Gastroesophageal sphincter (tissue), 3 donors: ENCODE measurements around the gene ECE2.

ENCODE experiments used
- CTCF ChIP-seq, 4 experiments: fragments of 200-600 bp in 2 of 4; fragments of 450-650 bp in 2 of 4; sonication (generic) in 1 of 4; IDR thresholded peaks; one replicate each; pipeline ENCODE4 v1.5.1; 2017 to 2019; ENCODE audit warnings: antibody characterized with exemption in 4 of 4, mild to moderate bottlenecking in 2 of 4, moderate library complexity in 2 of 4
- POLR2A ChIP-seq, 2 donors: fragments of 450-650 bp; IDR thresholded peaks; one replicate each; pipeline ENCODE4 v1.6.1; 2017; ENCODE audit warnings: antibody characterized with exemption in 2 of 2, mild to moderate bottlenecking in 2 of 2, moderate library complexity in 1 of 2

DNA sequence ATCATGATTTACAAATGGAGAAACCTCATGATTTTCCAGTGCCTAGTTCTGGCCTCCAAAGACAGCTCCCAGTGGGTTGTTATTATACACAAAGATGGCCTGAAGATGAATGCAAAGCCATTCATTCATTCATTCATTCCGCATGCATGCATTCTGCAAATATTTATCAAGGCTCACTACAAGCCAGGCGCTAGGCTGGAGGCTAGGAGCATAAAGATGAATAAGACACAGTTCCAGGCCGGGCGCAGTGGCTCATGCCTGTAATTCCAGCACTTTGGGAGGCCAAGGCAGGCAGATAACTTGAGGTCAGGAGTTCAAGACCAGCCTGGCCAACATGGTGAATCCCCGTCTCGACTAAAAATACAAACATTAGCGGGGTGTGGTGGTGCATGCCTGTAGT, 20.8 kb downstream of the ECE2 start:
- TF ChIP-seq CTCF (IDR thresholded peaks at IDR 0.05) (no peak), POLR2A (IDR thresholded peaks at IDR 0.05) (no peak)
